ENCODE results near the gene DEF6. TPM values are rescaled to one million over a fixed set of nuclear protein-coding genes. Genes with fewer than 3 reads are reported as not detected.
A peak's percentile ranks its signal among the peaks of the same experiment; 100 is the strongest.

DEF6 gene
- total and polyA plus RNA-seq, 3 experiments from 2014 or later: 71.2 to 183 (median 73.0) TPM

- Histone ChIP-seq H3K36me3 (ENCODE audit: insufficient read depth, low read length) (peaks cover 58% of the 10 kb centered on the region), H3K27ac (ENCODE audit: low read depth, low read length) (no peak overlapping the region), H3K4me3 (ENCODE audit: low read length) (no peak overlapping the region), H3K4me1 (ENCODE audit: insufficient read depth, low read length) (no peaks in the 10 kb centered on the region), H3K9me3 (ENCODE audit: low read length) (no peaks in the 10 kb centered on the region), H3K27me3 (ENCODE audit: insufficient read depth, low read length, poor library complexity, severe bottlenecking) (no peaks in the 10 kb centered on the region)
- H3K27me3 Mint-ChIP-seq: no peaks in the 10 kb centered on the region
- ChIA-PET POLR2A (interaction anchor here (0.5 to 0.8 kb wide), 2 partner anchors 23 to 1432 kb away, joined by 3 to 5 read pairs; no protein-coding TSS in a partner anchor), CTCF (interaction anchor here (1.0 to 1.1 kb wide), 2 partner anchors 10 to 59 kb away, joined by 3 to 5 read pairs; partner anchors contain the start of gene PPARD)
- H3K4me1 Mint-ChIP-seq: peaks cover 3 to 14% (median 5%) of the 10 kb centered on the region in 3 donors
- H3K36me3 Mint-ChIP-seq: peaks cover 16 to 76% (median 32%) of the 10 kb centered on the region in 3 donors
- H3K9me3 Mint-ChIP-seq: no peaks in the 10 kb centered on the region
- no peak overlapping the region for H3K4me3 Mint-ChIP-seq
- DNase-seq: no peak
- peak overlapping the region in 3 of 8 donors; percentile 1 to 73 (median 42) for H3K27ac Mint-ChIP-seq
Observed at GRCh38 chr6:35283361-35283760, 14.3 kb upstream of the DEF6 start.

GRCh38 chr6:35287671-35288396 is 9.8 kb upstream of the DEF6 start:
- POLR2A ChIA-PET: interaction anchor here (0.6 to 0.8 kb wide), 2 partner anchors 12 to 453 kb away, joined by 3 read pairs; no protein-coding TSS in a partner anchor
- H3K36me3 Mint-ChIP-seq: peaks cover 12 to 96% (median 27%) of the 10 kb centered on the region in 3 donors
- no peak overlapping the region for H3K27ac ChIP-seq (ENCODE audit: low read depth, low read length)
- CTCF ChIA-PET: interaction anchor here (1.3 to 3.1 kb wide), 3 partner anchors 10 to 162 kb away, joined by 3 to 12 read pairs (median 6); partner anchors contain the start of gene DEF6
- H3K4me1 Mint-ChIP-seq: no peaks in the 10 kb centered on the region
- H3K27me3 ChIP-seq (ENCODE audit: insufficient read depth, low read length, poor library complexity, severe bottlenecking): no peaks in the 10 kb centered on the region
- no peak overlapping the region for H3K4me3 Mint-ChIP-seq
- no peaks in the 10 kb centered on the region for H3K4me1 ChIP-seq (ENCODE audit: insufficient read depth, low read length)
- DNase-seq: no peak
- H3K9me3 Mint-ChIP-seq: no peaks in the 10 kb centered on the region
- no peaks in the 10 kb centered on the region for H3K27me3 Mint-ChIP-seq
- H3K27ac Mint-ChIP-seq: no peak overlapping the region
- no peak overlapping the region for H3K4me3 ChIP-seq (ENCODE audit: low read length)
- H3K36me3 ChIP-seq (ENCODE audit: insufficient read depth, low read length): peaks cover 66% of the 10 kb centered on the region
- no peaks in the 10 kb centered on the region for H3K9me3 ChIP-seq (ENCODE audit: low read length)

GRCh38 chr6:35288834-35289233 is 8.8 kb upstream of the DEF6 start:
- Histone ChIP-seq H3K36me3 (ENCODE audit: insufficient read depth, low read length) (peaks cover 56% of the 10 kb centered on the region), H3K27me3 (ENCODE audit: insufficient read depth, low read length, poor library complexity, severe bottlenecking) (no peaks in the 10 kb centered on the region), H3K4me3 (ENCODE audit: low read length) (no peak overlapping the region), H3K4me1 (ENCODE audit: insufficient read depth, low read length) (no peaks in the 10 kb centered on the region), H3K27ac (ENCODE audit: low read depth, low read length) (no peak overlapping the region), H3K9me3 (ENCODE audit: low read length) (no peaks in the 10 kb centered on the region)
- no peaks in the 10 kb centered on the region for H3K4me1 Mint-ChIP-seq
- no peak overlapping the region for H3K4me3 Mint-ChIP-seq
- no peak for DNase-seq
- POLR2A ChIA-PET: interaction anchor here (0.6 to 0.8 kb wide), 2 partner anchors 13 to 452 kb away, joined by 3 read pairs; no protein-coding TSS in a partner anchor
- H3K27ac Mint-ChIP-seq: peak overlapping the region in 3 of 8 donors; percentile 47 to 82 (median 58)
- H3K27me3 Mint-ChIP-seq: no peaks in the 10 kb centered on the region
- CTCF ChIA-PET: interaction anchor here (1.7 to 13.7 kb wide), 3 partner anchors 9 to 161 kb away, joined by 6 to 295 read pairs (median 12); partner anchors contain the start of gene DEF6
- peaks cover 12 to 96% (median 21%) of the 10 kb centered on the region in 3 donors for H3K36me3 Mint-ChIP-seq
- H3K9me3 Mint-ChIP-seq: no peaks in the 10 kb centered on the region

- no peak overlapping the region for H3K4me3 Mint-ChIP-seq
- peak overlapping the region in 3 of 8 donors; percentile 51 to 72 (median 61) for H3K27ac Mint-ChIP-seq
- POLR2A ChIA-PET: no interaction called here
- H3K27ac ChIP-seq (ENCODE audit: low read depth, low read length): no peak overlapping the region
- peaks cover 4 to 5% (median 5%) of the 10 kb centered on the region in 3 donors for H3K4me1 Mint-ChIP-seq
- peaks cover 9 to 92% (median 18%) of the 10 kb centered on the region in 3 donors for H3K36me3 Mint-ChIP-seq
- no peaks in the 10 kb centered on the region for H3K27me3 ChIP-seq (ENCODE audit: insufficient read depth, low read length, poor library complexity, severe bottlenecking)
- no peaks in the 10 kb centered on the region for H3K9me3 Mint-ChIP-seq
- CTCF ChIA-PET: interaction anchor here (10.8 to 13.7 kb wide), 2 partner anchors 33 to 156 kb away, joined by 142 to 295 read pairs; partner anchors contain the start of gene FANCE
- no peaks in the 10 kb centered on the region for H3K27me3 Mint-ChIP-seq
- peaks cover 43% of the 10 kb centered on the region for H3K36me3 ChIP-seq (ENCODE audit: insufficient read depth, low read length)
- H3K9me3 ChIP-seq (ENCODE audit: low read length): no peaks in the 10 kb centered on the region
- H3K4me3 ChIP-seq (ENCODE audit: low read length): no peak overlapping the region
- no peak for DNase-seq
- no peaks in the 10 kb centered on the region for H3K4me1 ChIP-seq (ENCODE audit: insufficient read depth, low read length)
Observed at GRCh38 chr6:35291491-35291890, 6.1 kb upstream of the DEF6 start.

GRCh38 chr6:35292494-35292893 is 5.1 kb upstream of the DEF6 start:
- Mint-ChIP-seq H3K27ac (peak overlapping the region in 2 of 8 donors; percentile 14 to 38), H3K4me1 (peaks cover 6 to 11% (median 8%) of the 10 kb centered on the region in 3 donors), H3K27me3 (no peaks in the 10 kb centered on the region), H3K4me3 (no peak overlapping the region), H3K36me3 (peaks cover 0 to 84% (median 13%) of the 10 kb centered on the region in 3 donors), H3K9me3 (no peaks in the 10 kb centered on the region)
- Histone ChIP-seq H3K4me1 (ENCODE audit: insufficient read depth, low read length) (peaks cover 5% of the 10 kb centered on the region), H3K4me3 (ENCODE audit: low read length) (no peak overlapping the region), H3K27ac (ENCODE audit: low read depth, low read length) (no peak overlapping the region), H3K27me3 (ENCODE audit: insufficient read depth, low read length, poor library complexity, severe bottlenecking) (no peaks in the 10 kb centered on the region), H3K9me3 (ENCODE audit: low read length) (no peaks in the 10 kb centered on the region), H3K36me3 (ENCODE audit: insufficient read depth, low read length) (peaks cover 33% of the 10 kb centered on the region)
- CTCF ChIA-PET: interaction anchor here (0.7 to 13.7 kb wide), 6 partner anchors 13 to 155 kb away, joined by 3 to 295 read pairs (median 4); partner anchors contain the start of genes FANCE, PPARD and ZNF76
- no peak for DNase-seq
- POLR2A ChIA-PET: interaction anchor here (0.6 kb wide), 2 partner anchors 444 to 1909 kb away, joined by 3 read pairs; no protein-coding TSS in a partner anchor

GRCh38 chr6:35293681-35294080 is 3.9 kb upstream of the DEF6 start:
- Mint-ChIP-seq H3K4me3 (no peak overlapping the region), H3K4me1 (peaks cover 8 to 13% (median 11%) of the 10 kb centered on the region in 3 donors), H3K27ac (peak overlapping the region in 2 of 8 donors; percentile 36 to 81), H3K36me3 (peaks cover 0 to 79% (median 12%) of the 10 kb centered on the region in 3 donors), H3K9me3 (no peaks in the 10 kb centered on the region), H3K27me3 (no peaks in the 10 kb centered on the region)
- ChIA-PET CTCF (interaction anchor here (1.1 to 13.7 kb wide), 6 partner anchors 18 to 444 kb away, joined by 3 to 295 read pairs (median 5); partner anchors contain the start of gene FANCE), POLR2A (interaction anchor here (0.9 kb wide), 1 partner anchor 204 kb away, joined by 3 read pairs; no protein-coding TSS in a partner anchor)
- Histone ChIP-seq H3K9me3 (ENCODE audit: low read length) (no peaks in the 10 kb centered on the region), H3K4me1 (ENCODE audit: insufficient read depth, low read length) (peaks cover 6% of the 10 kb centered on the region), H3K27ac (ENCODE audit: low read depth, low read length) (no peak overlapping the region), H3K36me3 (ENCODE audit: insufficient read depth, low read length) (peaks cover 24% of the 10 kb centered on the region), H3K27me3 (ENCODE audit: insufficient read depth, low read length, poor library complexity, severe bottlenecking) (no peaks in the 10 kb centered on the region), H3K4me3 (ENCODE audit: low read length) (no peak overlapping the region)
- DNase-seq: no peak

- ChIA-PET CTCF (interaction anchor here (1.1 to 13.7 kb wide), 6 partner anchors 9 to 443 kb away, joined by 3 to 295 read pairs (median 4); partner anchors contain the start of gene FANCE), POLR2A (interaction anchor here (0.9 kb wide), 1 partner anchor 203 kb away, joined by 3 read pairs; no protein-coding TSS in a partner anchor)
- no peak overlapping the region for H3K4me3 ChIP-seq (ENCODE audit: low read length)
- H3K4me1 ChIP-seq (ENCODE audit: insufficient read depth, low read length): peaks cover 14% of the 10 kb centered on the region
- no peaks in the 10 kb centered on the region for H3K9me3 ChIP-seq (ENCODE audit: low read length)
- H3K9me3 Mint-ChIP-seq: no peaks in the 10 kb centered on the region
- H3K36me3 ChIP-seq (ENCODE audit: insufficient read depth, low read length): peaks cover 17% of the 10 kb centered on the region
- peaks cover 0 to 78% (median 12%) of the 10 kb centered on the region in 3 donors for H3K36me3 Mint-ChIP-seq
- H3K27ac ChIP-seq (ENCODE audit: low read depth, low read length): no peak overlapping the region
- H3K27me3 Mint-ChIP-seq: no peaks in the 10 kb centered on the region
- no peaks in the 10 kb centered on the region for H3K27me3 ChIP-seq (ENCODE audit: insufficient read depth, low read length, poor library complexity, severe bottlenecking)
- H3K27ac Mint-ChIP-seq: peak overlapping the region; percentile 0 to 97 (median 33)
- H3K4me1 Mint-ChIP-seq: peaks cover 16 to 21% (median 18%) of the 10 kb centered on the region in 3 donors
- DNase-seq: peak in 4 of 5 donors; percentile 36 to 67 (median 42)
- peak overlapping the region in 2 of 7 donors; percentile 7 to 49 for H3K4me3 Mint-ChIP-seq
Observed at GRCh38 chr6:35294308-35294945, 3.2 kb upstream of the DEF6 start.
